Bronchial epithelial cell (primary cell): ENCODE data around the gene KIF13A. TPM values are rescaled to one million over a fixed set of nuclear protein-coding genes. Genes with fewer than 3 reads are reported as not detected.
A peak's percentile ranks its signal among the peaks of the same experiment; 100 is the strongest.

Experiments used
- DNase-seq: peaks from one replicate; pipeline ENCODE4 v3.0.0-alpha.2; 2010; ENCODE audit warnings: low read depth
- FAIRE-seq: peaks from 2 replicates; lab custom pipeline; 2011; peaks lifted over from hg19 to GRCh38; lab: Jason Lieb, UNC
- H3K27me3 ChIP-seq: 2 replicates; pipeline ENCODE4 v1.5.1; 2011; ENCODE audit warnings: low read length; ENCODE audit not compliant: control insufficient read depth, insufficient read depth
- H3K36me3 ChIP-seq: 2 replicates; pipeline ENCODE4 v1.5.1; 2011; ENCODE audit warnings: low read length; ENCODE audit not compliant: control insufficient read depth, insufficient read depth
- H3K4me3 ChIP-seq: 2 replicates; pipeline ENCODE4 v1.5.1; 2011; ENCODE audit warnings: mild to moderate bottlenecking, low read depth, low read length, control low read depth
- total RNA-seq: library from RNA; depleted of rRNA; stranded (reverse); fragments of >200 nt; gene quantifications from 2 replicates; pipeline ENCODE4 v1.2.1, GENCODE V29; 2014
- TF ChIP-seq, protein P1 (sequence below): IDR thresholded peaks from 2 replicates; pipeline ENCODE4 v1.5.1; 2011; ENCODE audit warnings: mild to moderate bottlenecking, moderate library complexity, low read length, control low read depth, inconsistent platforms; ENCODE audit not compliant: insufficient read depth, severe bottlenecking

KIF13A gene
- total RNA-seq, 1 donor from 2014 or later = 47.4 TPM

DNA sequence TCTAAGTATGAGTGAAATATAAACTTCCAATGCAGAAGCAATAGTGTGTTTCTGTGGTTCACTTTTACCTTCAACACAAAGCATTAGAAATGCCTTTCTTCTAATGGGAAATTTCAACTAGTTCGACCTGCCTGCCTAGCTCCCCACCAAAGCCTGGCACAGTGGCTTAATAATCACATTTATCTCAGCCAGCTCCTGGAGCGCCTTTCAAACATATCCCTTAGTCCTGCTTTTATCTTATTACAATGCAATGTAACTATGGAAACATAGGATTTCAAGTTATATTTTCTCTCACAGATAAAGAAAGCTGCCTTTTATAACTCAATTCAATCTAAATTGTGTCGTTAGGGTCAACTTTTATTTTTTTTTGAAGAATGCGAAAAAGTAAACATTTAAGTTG lies 53.7 kb downstream of the KIF13A start:
- TF ChIP-seq, protein P1, sequence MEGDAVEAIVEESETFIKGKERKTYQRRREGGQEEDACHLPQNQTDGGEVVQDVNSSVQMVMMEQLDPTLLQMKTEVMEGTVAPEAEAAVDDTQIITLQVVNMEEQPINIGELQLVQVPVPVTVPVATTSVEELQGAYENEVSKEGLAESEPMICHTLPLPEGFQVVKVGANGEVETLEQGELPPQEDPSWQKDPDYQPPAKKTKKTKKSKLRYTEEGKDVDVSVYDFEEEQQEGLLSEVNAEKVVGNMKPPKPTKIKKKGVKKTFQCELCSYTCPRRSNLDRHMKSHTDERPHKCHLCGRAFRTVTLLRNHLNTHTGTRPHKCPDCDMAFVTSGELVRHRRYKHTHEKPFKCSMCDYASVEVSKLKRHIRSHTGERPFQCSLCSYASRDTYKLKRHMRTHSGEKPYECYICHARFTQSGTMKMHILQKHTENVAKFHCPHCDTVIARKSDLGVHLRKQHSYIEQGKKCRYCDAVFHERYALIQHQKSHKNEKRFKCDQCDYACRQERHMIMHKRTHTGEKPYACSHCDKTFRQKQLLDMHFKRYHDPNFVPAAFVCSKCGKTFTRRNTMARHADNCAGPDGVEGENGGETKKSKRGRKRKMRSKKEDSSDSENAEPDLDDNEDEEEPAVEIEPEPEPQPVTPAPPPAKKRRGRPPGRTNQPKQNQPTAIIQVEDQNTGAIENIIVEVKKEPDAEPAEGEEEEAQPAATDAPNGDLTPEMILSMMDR = no peak
- Histone ChIP-seq H3K27me3 (no peaks in the 10 kb centered on the region), H3K4me3 (no peak overlapping the region), H3K36me3 (no peaks in the 10 kb centered on the region)
- FAIRE-seq (no peak), DNase-seq (no peak)

GRCh38 chr6:17932330-17932852 lies 55.0 kb downstream of the KIF13A start:
- Histone ChIP-seq H3K4me3 (no peak overlapping the region), H3K27me3 (no peaks in the 10 kb centered on the region), H3K36me3 (no peaks in the 10 kb centered on the region)
- DNase-seq = peak; percentile 88
- no peak for FAIRE-seq
- TF ChIP-seq, protein P1 = no peak

- Histone ChIP-seq H3K27me3 (no peaks in the 10 kb centered on the region), H3K36me3 (no peaks in the 10 kb centered on the region), H3K4me3 (no peak overlapping the region)
- TF ChIP-seq, protein P1 = no peak
- DNase-seq (no peak), FAIRE-seq (no peak)
Observed at GRCh38 chr6:17931227-17931626, 56.2 kb downstream of the KIF13A start.

GRCh38 chr6:17930321-17930993 lies 57.0 kb downstream of the KIF13A start:
- Histone ChIP-seq H3K27me3 (no peaks in the 10 kb centered on the region), H3K4me3 (no peak overlapping the region), H3K36me3 (no peaks in the 10 kb centered on the region)
- TF ChIP-seq, protein P1 = no peak
- FAIRE-seq (no peak), DNase-seq (no peak)

- H3K27me3 ChIP-seq = no peaks in the 10 kb centered on the region
- H3K36me3 ChIP-seq = no peaks in the 10 kb centered on the region
- TF ChIP-seq, protein P1 = no peak
- no peak overlapping the region for H3K4me3 ChIP-seq
- FAIRE-seq (no peak), DNase-seq (peak; percentile 39)
Observed at GRCh38 chr6:17928514-17929430, 58.7 kb downstream of the KIF13A start.
